GM21423 (cell line): ENCODE measurements around the gene STK32C.

Experiments used
- ATAC-seq: cut with Tn5 transposase; IDR thresholded peaks from one replicate; pipeline ENCODE4 v1.9.1; 2021; ENCODE audit warnings: mild to moderate bottlenecking, moderate library complexity; ENCODE audit not compliant: unreplicated experiment

Gene STK32C

DNA sequence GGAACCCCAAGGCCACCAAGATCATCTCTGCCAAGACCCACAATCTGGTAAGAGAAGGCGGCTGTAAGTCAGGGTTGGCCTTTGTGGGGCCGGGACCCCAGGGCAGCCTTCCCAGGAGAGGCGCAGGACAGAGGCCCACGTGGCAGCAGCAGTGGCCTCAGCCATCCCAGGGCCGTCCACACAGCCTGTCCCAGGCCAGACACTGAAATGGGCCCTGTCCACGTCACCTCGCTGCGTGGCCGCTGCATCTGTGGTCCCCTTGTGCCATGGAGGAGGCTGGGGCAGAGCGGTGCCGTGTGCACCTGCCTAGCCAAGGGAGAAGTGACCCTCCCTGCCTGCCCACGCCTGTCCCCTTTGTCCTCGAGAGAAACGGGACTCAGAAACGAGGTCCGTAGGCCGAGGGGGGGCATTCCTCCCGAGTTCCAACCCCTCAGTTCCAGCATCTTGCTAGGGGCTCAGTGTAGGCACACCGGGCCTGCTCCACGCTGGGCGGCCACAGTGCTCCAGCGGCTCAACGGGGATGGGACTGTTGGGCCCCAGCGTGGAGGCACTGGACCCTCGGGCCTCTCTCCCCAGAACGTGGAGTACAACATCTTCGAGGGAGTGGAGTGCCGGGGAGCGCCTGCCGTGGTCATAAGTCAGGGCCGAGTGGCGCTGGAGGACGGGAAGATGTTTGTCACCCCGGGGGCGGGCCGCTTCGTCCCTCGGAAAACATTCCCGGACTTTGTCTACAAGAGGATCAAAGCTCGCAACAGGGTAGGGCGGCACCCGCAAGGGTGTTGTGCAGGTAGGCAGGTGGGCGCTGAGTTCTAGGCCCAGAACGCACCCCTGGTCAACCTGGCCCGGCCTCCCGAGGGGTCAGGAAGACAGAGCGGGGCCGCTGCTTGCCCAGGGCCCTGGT is 105.4 kb downstream of the STK32C start:
- no peak for ATAC-seq

DNA sequence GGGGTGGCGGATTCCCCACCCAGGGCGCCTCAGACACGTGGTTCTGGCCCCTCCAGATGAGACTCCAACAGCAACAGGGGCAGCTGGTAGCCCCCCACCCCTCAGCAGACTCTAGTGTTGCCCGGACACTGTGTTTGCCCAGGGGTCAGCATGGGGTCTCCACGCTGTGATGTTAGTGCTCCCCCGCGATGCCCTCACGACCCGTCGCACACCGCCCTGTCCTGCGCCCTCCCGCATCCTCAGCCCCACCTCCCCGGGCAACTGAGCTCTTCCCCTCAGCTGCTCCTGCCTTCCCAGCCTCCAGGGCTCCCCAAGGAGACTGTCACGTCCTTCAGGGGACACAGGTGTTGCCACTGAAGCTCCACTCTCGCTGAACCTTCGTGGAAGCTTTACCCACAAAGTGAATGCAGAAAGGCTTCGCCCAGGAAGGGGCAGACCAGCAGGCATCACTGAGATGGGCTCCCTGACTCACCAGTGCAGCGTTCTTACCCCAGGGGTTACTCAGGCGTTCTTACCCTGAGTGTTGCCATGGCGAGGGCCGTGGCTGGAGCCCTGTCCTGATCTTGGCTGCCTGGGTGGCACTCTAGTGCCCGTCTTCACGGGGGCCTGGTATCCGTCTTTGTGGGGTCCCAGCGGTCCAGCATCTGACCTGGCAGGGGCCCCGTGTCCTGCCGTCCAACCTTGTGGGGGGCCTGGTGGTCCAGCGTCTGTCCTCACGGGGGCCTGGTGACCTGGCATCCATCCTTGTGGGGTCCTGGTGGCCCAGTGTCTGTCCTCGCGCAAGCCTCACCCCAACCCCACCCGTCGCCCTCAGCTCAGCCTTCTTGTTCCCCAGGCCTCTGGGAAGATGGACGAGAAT is 106.4 kb downstream of the STK32C start:
- no peak for ATAC-seq

DNA sequence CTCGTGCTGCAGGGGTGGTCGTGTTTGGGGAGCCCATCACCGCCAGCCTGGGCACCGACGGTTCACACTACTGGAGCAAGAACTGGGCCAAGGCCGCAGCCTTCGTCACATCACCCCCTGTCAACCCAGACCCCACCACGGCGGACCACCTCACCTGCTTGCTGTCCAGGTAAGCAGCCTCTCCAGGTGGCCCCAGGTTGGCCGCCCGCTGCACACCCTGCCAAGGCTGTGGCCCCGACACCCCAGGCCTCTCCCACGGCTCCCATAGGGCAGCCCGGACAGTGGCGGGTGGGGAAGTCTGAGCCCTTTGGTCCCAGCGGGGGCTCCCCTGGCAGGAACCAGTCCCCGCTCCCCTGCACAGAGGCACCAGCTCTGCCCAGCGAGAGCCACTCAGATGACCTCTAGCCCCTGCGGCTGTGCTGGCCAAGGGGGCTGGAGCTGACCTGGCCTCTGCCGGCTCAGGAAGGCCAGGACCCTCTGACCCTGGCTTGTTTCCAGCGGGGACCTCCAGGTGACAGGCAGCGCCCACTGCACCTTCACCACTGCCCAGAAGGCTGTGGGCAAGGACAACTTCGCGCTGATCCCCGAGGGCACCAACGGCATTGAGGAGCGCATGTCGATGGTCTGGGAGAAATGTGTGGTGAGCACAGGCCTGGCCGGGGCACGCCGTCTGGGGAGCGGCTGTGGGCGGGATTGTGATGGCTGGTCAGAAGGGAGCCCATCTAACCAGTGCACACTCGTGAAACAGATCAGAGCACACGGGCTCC is 107.2 kb downstream of the STK32C start:
- ATAC-seq: no peak

DNA sequence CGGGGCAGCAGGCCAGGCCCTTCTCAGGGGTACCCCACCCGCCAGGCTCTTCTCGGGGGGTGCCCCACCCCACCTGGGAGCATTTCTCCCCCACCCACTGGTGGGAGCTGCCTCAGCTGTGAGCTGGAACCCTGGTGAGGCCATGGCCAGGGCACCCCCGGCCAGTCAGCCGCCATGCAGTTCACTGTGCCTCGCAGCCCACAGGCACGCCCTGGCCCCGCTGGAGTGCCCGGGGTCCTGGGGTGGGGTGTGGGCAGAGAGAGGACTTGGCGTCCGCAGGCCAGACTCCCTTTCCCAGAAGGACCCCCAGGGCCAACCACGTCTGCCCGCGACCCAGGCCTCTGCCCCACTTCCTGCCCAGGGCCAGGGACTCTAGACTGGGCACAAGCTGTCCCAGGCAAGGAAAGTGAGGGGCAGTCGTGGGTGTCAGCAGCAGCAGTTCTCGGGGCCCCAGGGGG is 107.9 kb downstream of the STK32C start:
- ATAC-seq: no peak

DNA sequence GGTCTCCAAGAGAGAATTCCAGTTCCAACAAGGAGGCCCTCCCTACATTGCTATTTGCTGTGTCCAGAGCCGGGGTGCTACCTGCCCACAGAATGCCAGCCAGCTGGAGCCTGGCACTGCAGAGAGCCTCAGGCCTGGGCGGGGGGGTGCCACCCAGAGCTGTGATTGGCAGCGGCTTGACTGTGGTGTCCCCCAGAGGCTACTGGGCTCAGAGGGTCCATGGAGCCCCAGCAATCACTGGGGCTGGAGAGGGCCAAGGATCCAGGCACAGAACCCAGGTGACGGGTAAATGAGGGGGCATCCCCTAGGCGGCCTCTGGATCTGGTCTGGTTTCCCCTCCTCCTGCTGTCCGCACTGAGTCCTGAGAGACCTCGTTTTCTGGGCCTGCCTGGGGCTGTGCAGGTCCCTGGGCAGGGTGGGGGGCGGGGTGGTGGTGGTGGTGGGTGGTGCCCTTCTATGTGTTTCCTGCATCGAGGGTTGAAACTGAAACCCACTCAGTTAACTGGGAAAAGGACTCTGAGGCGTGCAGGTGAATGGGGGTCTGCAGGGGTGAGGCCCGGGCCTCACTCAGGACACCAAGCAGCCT is 108.4 kb downstream of the STK32C start:
- ATAC-seq: no peak

DNA sequence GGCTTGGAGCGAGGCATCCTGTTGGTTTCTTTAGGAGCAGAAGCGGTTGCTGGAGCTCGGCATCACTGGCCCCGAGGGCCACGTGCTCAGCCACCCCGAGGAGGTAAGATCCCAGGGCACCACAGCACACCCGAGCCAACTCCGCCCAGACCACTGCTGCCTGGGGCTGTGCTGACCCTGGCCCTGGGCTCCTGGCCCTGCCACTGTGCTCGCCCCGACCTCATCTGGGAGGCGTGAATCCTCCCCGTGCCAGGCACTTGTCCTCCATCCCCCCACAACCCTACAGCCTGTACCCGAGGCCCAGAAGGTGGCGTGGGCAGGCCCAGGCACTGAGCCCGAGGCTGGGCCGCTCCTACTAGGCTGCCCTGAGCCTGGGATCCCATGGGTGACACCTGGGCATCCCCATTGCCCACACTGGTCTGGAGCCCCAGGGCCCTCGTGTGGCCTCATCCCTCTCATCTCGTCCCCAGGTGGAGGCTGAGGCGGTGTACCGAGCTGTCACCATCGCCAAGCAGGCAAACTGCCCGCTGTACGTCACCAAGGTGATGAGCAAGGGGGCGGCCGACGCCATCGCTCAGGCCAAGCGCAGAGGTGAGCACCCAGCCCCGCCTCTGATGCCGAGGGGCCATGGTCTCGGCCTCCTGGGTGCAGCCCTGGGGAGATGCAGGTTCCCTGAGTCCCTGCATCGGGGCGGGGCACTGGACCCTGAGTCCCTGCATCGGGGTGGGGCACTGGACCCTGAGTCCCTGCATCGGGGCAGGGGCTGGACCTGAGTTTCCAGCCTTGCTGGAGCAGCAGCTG is 109.2 kb downstream of the STK32C start:
- no peak for ATAC-seq

DNA sequence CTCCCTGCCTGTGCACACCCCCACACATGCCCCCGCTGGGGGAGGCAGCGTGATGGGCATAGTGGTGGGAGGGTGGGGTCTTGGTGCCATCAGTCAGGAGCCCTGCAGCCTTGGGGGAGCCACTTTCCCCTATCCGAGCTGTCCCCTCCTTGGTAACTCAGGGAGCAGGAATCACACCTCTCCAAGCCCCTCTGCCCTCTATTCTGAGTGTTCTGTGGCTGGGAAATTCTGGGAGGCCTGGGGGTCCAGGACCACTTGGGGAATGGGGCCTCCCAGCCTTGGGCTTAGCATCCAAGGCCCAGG is 109.7 kb downstream of the STK32C start:
- ATAC-seq: no peak

DNA sequence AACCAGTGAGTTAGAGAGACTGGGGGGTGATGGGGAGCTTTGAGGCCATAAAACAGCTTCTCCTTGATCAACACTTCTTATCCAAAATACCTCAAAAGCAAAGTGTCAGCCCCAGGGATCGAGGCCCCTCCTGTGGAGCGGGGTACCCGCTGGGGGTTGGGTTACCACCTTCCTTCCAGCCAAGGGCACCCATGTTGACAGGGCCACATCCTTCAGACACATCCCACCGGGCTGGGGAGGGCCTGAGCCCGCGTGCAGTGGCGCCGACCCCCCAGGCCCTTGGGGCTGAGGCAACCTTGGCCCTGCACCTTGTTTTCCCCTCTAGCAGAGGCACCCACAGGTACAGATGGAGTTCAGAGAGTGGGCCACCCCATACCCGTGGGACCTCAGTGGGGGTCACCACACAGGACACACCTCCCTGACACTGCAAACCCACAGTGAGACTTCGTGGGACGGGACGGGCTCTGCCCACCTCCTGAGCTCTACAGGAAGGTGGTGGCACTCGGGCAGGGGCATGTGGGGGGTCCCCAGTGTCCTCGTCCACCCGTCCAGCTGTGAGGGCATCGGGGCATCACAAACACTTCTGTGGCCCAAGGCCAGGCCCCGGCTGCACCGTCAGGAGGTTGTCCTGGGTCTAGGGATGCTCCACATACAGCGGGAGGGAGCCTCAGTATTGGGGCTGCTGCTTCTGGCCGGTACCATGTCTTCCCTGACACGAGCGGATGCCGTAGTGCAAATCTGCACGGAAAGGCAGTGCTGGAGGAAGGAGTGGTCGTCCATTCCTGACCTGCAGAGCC is 110.3 kb downstream of the STK32C start:
- no peak for ATAC-seq

DNA sequence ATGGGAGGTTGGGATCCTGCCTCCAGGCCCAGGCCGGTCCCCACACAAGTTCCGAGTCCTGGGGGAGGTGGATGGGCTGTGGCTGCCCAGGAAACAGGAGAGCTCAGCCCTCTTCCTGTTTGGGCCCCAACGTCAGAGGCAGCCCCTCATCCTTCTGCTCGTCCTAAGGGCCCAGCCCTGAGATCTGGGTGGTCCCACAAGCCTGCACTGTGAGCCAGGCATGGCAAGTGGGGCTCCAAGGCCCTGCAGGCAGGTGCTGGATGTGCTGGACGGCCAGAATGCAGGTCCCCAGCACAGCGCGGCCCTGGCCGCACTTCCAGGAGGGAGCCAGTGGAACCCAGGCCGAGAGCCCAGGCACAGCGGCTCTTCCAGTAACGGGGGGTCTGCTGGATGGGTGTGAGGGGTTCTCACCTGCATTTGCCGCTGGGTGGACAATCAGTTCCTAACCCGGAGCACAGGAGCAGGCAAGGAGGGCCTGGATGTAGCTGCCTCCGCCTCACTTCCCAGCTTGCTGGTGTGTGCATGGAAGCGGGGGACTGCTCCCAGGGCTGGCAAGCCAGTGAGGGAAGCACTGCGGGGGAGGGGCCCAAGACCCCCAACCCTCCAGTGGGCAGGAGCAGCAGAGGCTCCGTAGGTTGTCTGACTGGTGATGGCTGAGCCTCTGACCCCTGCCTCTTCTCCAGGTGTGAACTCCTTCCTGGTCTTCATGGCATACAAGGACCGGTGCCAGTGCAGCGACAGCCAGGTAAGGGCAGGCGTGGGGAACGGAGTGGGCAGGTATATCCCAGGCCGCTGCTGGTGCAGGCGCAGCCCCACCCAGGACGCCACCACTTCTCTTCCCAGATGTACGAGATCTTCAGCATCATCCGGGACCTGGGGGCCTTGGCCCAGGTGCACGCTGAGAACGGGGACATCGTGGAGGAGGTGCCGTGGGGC is 111.3 kb downstream of the STK32C start:
- ATAC-seq: no peak

DNA sequence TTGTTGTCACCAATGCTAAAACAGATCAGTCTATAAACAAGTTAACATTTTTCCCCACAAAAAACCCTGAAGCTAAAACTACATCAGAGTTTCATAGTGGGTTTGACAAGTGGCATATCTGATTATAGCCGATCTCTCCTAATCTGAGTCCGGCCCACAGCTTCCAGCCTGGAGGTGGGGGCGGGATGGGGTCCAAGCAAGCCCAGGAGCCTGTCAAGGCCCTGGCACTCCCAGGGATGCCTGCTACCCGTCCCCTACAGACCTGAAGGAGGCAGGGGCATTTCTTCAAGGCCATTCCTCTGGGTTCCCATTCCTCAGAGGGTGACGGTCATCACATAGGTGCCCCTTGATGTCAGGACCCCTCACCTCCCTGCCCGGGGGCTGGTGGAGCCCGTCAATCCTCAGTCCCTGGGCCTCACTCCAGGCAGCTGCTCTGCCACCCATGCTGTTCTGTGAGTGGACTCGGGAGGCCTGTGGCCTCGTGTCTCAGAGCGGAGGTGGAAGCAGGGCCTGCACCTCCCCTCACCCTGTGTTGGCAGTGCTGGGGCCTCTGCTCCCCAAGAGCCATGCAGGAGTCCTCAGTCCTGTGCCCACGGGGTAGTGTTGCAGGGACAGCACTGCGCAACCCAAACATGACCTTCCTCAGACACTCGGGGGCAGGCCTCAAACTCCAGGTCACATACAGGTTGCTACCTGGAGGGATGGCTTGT is 112.2 kb downstream of the STK32C start:
- ATAC-seq: no peak

DNA sequence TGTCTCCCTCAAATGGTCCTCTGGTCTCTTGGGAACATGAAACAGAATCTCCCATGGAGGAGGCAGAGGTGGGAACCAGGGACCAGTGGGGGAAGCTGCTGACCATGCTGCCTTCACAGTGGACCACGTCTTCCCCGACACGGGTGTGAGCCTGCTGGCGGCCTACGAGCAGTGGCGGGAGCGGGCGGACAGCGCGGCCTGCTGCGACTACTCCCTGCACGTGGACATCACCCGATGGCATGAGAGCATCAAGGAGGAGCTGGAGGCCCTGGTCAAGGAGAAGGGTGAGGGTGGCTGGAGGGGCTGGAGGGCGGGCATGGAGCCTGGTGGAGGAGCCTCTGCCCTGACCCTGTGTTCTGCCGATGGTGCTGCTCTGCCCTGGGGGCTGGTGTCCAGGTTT is 113.0 kb downstream of the STK32C start:
- no peak for ATAC-seq

DNA sequence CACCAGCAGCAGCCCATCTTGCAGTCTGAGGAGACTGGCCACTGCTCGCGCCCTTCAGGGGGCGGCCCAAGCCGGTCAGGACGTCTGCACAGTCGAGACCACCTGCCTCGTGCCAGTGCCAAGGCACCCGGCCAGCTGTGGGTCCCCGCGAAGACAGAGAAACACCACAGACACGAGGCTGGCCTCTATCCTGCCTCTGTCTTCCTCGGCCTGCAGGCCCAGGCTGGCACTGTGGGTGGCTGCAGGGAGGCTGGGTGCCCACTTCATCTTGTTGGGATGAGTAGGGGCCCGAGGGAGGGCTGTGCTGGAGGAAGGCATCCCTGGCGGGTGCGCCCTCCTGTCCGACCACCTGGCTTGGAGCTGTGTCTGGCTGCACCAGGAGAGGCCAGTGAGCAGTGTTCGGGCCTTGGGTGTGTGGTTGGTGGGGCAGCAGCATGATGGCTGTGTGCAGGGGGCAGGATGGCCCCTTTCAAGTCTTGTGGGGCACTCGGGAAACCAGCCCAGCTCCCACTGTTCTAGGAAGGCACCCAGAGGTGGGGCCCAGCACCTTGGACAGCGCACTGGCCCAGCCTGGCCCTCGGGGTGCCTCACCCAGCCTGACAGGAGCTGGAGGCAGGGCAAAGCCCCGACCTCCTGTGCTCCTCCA is 113.7 kb downstream of the STK32C start:
- ATAC-seq: no peak

DNA sequence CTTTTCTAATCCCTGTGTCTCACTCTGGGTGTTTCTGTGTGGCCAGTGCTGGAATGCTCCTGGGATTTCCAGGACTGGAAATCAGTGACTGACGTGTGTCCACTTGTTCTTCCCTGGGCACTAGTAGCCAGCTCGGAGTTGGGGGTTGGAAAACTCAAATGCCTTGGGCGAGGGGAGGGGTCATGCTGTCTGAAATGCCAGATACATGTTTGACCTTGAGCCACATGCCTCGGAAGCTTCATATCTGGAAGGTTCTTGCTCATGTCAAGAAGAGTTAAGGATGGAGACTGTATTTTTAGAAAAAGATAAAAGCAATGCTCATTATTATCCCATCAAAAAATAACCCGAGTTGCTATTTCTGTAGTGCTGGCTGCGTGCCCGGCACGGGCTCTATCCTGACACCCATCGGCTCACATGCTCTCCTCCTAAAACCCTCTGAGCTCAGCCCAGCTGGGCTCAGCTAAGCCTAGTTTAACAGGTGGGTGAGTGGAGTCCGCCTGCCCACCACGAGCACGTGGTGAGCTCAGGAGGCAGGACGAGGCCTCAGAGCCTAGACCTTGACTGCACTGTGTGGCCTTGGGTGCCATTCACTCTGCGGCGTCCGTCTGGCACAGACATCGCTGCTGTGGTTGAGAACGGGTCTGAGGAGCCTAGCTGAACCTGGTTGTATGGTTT is 114.6 kb downstream of the STK32C start:
- ATAC-seq: no peak

DNA sequence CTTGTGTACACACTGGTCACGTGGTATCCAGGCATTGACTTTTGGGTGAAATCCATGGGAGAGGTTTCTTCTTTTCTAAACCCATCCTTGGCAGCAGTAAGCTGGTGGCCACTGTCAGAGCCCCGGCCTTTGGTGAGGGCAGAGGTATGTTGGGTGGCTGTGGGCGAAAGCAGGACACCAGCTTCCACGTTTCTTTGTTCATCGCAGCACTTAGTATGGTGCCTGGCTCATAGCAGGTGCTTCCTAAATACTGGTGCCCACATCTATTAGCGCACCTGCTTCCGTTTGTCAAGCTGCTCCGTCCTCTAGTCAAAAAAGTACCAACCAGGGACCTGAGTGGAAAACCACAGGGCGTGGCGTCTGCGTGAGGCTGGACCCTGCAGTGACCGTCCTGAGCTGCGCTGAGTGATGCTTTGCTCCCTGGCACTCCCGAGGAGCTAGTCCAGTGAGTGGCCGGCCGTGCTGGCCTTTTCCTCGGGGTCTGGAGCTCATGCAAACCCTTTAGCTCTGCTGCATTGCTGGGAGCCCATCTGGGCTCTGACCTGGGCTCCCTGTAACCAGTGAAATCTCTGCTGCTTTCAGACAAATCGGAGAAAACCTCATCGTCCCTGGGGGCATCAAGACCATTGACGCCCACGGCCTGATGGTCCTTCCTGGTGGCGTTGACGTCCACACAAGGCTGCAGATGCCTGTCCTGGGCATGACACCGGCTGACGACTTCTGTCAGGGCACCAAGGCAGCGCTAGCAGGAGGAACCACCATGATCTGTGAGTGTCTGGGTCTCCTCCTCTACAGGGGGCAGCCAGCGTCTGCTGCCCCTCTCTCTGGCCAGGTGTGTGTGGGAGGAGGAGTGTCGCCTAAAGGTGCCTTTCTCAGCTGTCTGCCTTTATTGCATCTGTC is 115.4 kb downstream of the STK32C start:
- no peak for ATAC-seq

DNA sequence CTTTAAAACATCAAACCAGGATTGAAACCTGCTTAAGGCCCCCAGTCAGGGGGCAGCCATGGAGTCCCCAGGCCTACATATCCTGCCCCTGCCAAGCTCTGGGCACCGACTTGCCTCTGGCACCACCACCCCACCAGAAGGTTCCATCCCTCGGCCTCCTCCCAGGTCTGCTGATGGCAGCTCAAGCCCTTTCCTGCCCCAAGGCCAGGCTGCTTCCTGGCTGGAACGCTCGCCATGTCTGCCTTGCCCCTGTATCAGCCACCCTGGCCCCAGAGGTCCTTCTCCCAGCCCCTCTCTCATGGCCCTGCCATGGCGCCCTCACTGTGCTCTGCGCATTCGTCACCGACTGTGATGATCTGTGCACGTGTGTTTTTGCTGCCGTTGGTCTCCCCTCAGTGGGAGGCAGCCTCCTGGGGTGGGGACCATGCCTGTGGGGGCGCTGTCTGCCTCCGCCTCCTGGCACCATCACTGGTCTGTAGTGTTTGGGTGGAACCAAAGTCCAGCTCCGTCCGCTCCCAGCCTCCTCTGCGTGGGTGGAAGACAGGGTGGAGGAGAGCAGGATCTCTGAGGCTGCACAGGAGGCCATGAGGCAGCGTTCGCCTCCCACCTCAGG is 117.8 kb downstream of the STK32C start:
- ATAC-seq: no peak
